HG03097 (cell line): ENCODE data around the gene ITGB5.

Experiments used
- ATAC-seq: cut with Tn5 transposase; IDR thresholded peaks from one replicate; pipeline ENCODE4 v1.9.1; 2021; ENCODE audit not compliant: unreplicated experiment, low FRiP score

Gene ITGB5

GRCh38 chr3:124895756-124896155 is 8.6 kb upstream of the ITGB5 start:
- ATAC-seq: no peak

GRCh38 chr3:124893526-124893925 is 6.4 kb upstream of the ITGB5 start:
- ATAC-seq: no peak

- ATAC-seq: no peak
These were observed 3.5 kb upstream of the ITGB5 start for GRCh38 chr3:124890573-124891190.

- ATAC-seq: no peak
These were observed 1.6 kb upstream of the ITGB5 start for GRCh38 chr3:124888482-124889441.

GRCh38 chr3:124887932-124888298 is 750 bp upstream of the ITGB5 start:
- no peak for ATAC-seq

GRCh38 chr3:124886168-124887056 is 753 bp downstream of the ITGB5 start:
- no peak for ATAC-seq

- ATAC-seq: no peak
These were observed 1.5 kb downstream of the ITGB5 start for GRCh38 chr3:124885466-124886167.

GRCh38 chr3:124884474-124885101 is 2.6 kb downstream of the ITGB5 start:
- ATAC-seq: no peak

- ATAC-seq: no peak
These were observed 3.2 kb downstream of the ITGB5 start for GRCh38 chr3:124883766-124884473.

GRCh38 chr3:124882816-124883747 is 4.1 kb downstream of the ITGB5 start:
- no peak for ATAC-seq

- no peak for ATAC-seq
These were observed 5.0 kb downstream of the ITGB5 start for GRCh38 chr3:124881976-124882697.

GRCh38 chr3:124879337-124879680 is 7.9 kb downstream of the ITGB5 start:
- ATAC-seq: no peak

GRCh38 chr3:124878561-124879336 is 8.4 kb downstream of the ITGB5 start:
- ATAC-seq: peak; percentile 70

GRCh38 chr3:124877674-124878073 is 9.5 kb downstream of the ITGB5 start:
- ATAC-seq: no peak

- ATAC-seq: no peak
These were observed 10.7 kb downstream of the ITGB5 start for GRCh38 chr3:124876401-124876878.

GRCh38 chr3:124873226-124873625 is 13.9 kb downstream of the ITGB5 start:
- ATAC-seq: no peak

GRCh38 chr3:124867511-124867910 is 19.7 kb downstream of the ITGB5 start:
- no peak for ATAC-seq
